Cardiac septum (tissue), 1 donor: ENCODE measurements around the gene NSFL1C. TPM values are rescaled to one million over a fixed set of nuclear protein-coding genes. Genes with fewer than 3 reads are reported as not detected.

ENCODE experiments used
- DNase-seq: peaks from one replicate; pipeline ENCODE4 v3.0.0-alpha.2; 2020; ENCODE audit warnings: low spot score
- intact Hi-C: fragments of 100-400 bp; cut with DNase I; formaldehyde crosslinking; loops from one replicate; pipeline ENCODE4 v1.14.0; 2022
- total RNA-seq: library from RNA; stranded (reverse); fragmentation: NEBNext Ultra II Directional; extraction: Animal tissue kit (Norgen Biotek cat#: 25700); gene quantifications from one replicate; pipeline ENCODE4 v1.2.1, GENCODE V29; 2021
- donor health status: DM: no; HTN: no; CAD: no.

NSFL1C gene
- total RNA-seq, 1 donor from 2014 or later, result 64.0 TPM

GRCh38 chr20:1489325-1489724 is 22.7 kb upstream of the NSFL1C start:
- intact Hi-C loops, result no loop called here
- DNase-seq, result no peak

DNA sequence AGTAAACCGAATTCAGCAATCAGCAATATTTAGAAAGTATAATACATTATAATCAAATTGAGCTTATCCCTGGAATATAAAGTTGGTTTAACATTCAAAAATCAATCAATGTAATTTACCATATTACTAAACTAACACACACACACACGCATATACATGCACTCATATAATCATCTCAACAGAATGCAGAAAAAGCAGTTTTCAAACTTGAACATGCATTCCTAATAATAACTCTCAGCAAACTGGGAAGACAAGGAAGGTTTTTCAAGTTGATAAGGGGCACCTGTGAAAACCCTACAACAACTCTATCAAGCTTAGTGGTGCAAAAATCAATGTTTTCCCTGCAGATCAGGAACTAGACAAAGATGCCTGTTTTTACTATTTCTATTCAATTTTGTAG is 19.9 kb upstream of the NSFL1C start:
- DNase-seq, result no peak
- intact Hi-C loops, result no loop called here

GRCh38 chr20:1484438-1485116 is 17.9 kb upstream of the NSFL1C start:
- DNase-seq, result no peak
- intact Hi-C loops, result no loop called here

DNA sequence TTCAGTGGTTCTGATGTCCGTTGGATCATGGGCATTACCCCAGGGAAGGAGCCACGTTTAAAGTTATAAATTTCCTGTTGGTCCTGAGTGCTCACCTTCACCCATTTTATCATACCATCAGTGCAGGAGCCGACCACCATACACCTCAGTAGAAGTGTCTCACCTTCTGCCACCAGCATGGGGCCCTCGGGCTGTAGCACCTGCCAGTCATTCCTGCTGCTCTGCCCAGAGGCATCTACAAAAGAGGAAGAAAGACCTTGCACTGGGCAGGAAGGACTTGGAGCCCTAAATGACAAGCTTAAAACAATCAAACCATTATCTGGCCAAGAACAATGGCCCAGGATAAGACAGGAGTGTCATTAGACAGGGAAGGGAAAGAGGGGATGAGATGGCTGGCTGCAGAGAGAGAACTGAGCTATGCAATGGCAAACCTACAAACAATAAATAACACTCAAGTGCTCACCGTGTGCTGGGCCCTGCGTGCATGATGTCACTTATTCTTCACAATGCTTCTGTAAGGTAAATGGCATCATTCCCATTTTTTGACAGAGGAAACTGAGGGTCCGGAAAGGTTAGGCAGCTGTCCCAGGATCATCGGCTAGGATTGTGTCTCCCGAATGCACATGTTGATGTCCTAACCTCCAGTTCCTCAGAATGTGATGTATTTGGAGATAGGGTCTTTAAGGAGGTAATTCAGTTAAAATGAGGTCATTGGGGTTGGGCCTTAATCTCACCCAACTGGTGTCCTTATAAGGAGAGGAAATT is 13.4 kb upstream of the NSFL1C start:
- DNase-seq, result no peak
- intact Hi-C loops, result no loop called here

- no peak for DNase-seq
- intact Hi-C loops, result no loop called here
Measured at GRCh38 chr20:1478566-1478965, 11.9 kb upstream of the NSFL1C start.

DNA sequence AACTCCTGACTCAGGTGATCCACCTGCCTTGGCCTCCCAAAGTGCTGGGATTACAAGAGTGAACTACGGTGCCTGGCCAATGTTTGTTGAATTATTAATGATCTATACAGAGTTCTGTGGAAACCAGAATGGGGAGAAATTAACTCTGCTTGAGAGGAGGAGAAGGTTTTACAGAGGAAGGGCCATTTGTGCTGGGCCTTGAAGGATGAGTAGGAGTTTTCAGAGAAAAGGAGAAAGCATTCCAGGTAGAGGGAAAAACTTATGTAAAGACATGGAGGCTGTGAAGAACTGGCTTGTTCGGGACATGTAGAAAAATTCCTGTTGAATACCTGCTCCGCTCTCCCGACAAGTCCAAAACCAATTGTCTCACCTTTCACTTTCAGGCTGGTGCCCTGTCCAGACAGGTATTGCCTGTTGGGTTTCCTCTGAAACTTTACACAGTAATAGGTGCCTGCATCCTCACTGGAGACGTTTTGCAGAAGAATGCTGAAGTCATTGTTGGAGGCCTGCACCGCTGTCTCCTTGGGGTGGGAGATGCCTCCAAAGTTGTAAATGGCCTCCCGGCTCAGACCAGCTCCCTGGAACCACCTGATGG is 11.3 kb upstream of the NSFL1C start:
- no peak for DNase-seq
- intact Hi-C loops, result no loop called here

DNA sequence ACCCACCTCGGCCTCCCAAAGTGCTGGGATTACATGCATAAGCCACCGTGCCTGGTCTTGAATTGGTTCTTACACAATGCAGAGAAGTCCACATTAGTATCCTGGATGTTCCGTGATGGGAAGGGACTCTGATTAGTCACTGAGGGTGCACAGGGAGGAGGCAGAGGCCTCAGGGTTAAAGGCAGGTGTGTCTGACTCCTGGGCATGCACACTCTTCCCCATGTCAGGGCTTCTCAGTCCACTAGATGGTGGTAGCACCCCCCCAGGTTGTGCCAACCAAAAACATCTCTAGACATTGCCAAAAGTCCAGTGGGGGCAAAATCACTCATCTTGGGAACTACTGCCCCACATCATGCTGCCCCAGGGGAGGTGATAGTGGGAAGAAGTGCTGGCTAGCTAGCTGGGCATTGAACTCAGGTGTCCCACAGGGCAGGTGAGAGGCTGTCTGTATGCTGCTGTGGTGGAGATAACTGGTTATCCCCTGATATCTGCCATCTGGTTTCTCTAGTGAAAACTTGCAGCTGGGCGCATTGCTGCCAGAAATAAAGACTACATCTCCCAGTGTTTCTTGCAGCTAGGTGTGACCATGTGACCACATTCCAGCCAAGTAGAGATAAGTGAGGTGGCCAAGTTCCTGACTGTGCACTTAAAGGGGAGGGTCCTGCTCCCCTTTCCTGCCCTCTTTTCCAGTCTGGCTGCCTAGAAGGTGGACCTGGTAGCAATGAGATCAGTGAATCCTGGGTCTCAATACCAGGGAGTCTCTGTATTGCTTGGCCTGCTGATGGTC is 8.4 kb upstream of the NSFL1C start:
- DNase-seq, result no peak
- intact Hi-C loops, result no loop called here

- intact Hi-C loops, result no loop called here
Measured at GRCh38 chr20:1474325-1474724, 7.7 kb upstream of the NSFL1C start.

GRCh38 chr20:1473246-1474220 is 6.9 kb upstream of the NSFL1C start:
- no peak for DNase-seq
- intact Hi-C loops, result no loop called here

More at GRCh38 chr20:1474325-1474724, 7.7 kb upstream of the NSFL1C start:
- no peak for DNase-seq

DNA sequence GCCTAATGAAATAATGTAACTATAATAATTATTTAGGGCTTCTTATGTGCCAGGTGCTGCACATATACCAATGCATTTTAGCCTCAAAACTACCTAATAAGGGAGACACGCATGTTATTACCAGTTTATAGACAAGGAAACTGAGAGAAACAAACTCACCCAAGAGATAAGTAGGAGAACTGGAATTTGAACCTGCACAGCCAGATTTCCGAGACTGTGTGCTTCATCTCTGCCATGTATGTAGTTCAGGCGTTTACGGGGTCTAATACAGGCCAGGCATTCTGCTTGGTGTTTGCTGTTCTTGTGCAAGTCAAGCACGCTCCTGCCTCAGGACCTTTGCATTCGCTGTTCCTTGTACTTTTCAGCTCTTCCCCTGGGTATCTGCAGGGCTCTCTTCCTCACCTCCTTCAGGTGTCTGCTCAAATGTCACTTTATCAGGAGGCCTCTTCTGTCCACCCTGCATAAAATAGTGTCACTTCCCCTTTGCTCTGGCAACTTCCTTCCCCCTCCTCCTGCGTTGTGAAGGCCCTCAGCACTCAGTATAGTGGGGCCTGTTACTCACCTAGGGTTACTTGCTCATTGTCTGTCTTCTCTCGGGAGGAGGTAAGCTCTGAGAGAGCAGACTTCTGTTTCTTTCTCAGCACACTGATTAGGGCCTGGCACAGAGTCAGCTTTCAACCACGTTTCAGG is 6.1 kb upstream of the NSFL1C start:
- no peak for DNase-seq
- intact Hi-C loops, result no loop called here

DNA sequence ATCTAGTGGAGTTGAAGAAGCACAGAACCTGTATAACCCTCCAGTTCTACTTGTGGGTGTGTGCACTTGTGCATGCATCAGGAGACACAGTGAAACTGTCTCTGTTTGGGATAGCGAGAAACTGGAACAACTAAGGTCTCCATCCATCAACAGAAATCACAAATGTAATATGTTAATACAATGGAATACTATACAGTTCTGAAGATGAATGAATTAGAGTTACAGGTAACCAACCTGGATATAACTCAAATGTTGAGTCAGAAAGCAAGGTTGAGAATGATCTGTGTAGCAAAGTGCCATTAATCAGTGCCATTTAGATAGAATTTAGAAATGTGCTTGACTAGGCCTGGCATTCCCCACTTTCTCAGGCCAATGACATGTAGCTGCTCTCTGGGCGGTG is 4.6 kb upstream of the NSFL1C start:
- intact Hi-C loops, result no loop called here
- no peak for DNase-seq

DNA sequence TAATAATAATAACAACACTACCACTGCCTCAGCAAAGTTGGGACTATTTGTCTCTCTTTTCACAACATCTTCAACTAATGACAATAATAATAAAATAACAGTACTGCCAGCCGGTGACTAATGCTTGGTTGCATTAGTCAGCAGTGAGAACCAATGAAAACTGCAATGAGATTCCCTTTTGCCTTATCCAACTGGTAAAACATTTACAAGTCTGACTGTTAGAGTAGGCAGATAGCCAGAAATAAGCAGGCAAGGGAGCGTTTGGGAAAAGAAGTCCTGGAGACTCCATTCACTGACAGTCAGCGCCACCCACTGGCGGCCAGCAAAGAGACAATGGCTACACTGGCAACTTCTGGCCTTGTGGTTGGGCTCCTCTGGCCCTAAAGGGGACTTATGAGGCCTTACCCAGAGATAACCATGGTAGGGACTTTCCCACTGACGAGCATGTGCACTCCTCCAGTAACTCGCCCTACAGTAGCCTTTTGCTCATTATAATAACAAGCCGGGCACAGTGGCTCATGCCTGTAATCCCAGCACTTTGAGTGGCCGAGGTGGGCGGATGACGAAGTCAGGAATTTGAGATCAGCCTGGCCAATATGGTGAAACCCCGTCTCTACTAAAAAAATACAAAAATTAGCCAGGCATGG is 3.4 kb upstream of the NSFL1C start:
- intact Hi-C loops, result loop anchor here (5.0 kb wide), 1 partner anchor 78 kb away; the partner anchor contains the start of gene FKBP1A

GRCh38 chr20:1469306-1469905 is 2.8 kb upstream of the NSFL1C start:
- intact Hi-C loops, result loop anchor here (5.0 kb wide), 1 partner anchor 77 kb away; the partner anchor contains the start of gene FKBP1A
- no peak for DNase-seq

More for the DNA sequence above, 3.4 kb upstream of the NSFL1C start:
- DNase-seq, result no peak

DNA sequence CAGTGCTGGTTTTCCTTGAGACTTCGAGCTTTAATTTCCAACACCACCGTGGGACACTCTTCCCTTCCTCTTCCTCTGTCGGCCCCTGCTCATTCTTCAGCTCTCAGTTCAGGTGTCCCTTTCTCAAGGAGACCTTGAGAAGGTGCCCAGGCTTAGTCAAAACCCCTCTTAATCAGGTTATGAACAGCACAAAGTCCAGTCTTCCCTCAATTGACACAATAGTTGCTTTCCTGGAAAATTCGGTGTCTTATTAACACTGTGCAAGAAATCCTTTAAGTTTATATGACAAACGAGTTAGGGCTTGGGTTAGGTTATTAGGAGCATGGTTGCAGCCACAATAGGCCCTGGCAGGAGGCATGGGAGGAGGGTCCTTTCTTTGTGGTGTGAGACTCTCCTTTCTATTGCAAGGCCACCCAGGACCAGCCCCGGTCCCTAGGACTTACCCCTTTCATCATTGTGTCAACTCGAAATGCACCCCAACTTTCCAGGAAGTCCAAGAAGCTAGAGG is 1.5 kb upstream of the NSFL1C start:
- no peak for DNase-seq
- intact Hi-C loops, result loop anchor here (5.0 kb wide), 1 partner anchor 76 kb away; the partner anchor contains the start of gene FKBP1A

DNA sequence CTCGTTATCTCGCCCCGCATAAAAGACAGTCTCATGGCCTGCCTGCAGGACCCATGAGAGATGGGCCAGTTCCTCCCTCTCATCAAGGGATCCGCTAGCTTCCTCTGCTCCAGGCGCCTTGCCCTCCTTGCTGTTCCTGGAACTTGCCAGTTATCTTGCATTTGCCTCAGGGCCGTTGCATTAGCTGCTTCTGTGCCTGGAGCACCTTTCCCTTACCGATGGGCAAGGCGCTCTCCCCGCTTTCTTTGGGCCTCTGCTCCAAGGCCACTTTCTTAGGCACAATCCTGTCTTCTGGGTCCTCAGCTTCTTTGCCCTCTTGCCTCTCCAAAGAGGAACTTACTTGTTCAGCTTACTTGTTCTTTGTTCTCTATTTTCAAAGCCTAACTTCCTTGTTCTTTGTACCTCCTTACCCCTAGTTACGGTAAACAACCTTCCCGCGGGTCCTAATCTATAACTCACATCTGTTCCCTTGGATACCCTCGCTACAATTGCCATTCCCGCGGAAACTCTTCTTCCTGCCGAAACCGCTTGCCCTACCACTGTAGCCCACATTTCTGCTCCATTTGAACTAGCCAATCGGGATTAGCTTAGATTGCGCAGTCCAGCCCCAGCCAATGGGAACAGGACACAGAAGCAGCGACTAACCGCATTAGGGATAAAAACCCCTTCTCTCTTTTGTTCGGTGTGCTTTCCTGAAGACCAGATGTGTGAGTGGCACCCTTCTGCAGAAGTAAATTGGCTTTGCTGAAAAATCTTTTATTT is 887 bp upstream of the NSFL1C start:
- no peak for DNase-seq
- intact Hi-C loops, result loop anchor here (2.0 to 5.0 kb wide), 2 partner anchors 75 to 349 kb away; partner anchors contain the start of genes FKBP1A and PSMF1

DNA sequence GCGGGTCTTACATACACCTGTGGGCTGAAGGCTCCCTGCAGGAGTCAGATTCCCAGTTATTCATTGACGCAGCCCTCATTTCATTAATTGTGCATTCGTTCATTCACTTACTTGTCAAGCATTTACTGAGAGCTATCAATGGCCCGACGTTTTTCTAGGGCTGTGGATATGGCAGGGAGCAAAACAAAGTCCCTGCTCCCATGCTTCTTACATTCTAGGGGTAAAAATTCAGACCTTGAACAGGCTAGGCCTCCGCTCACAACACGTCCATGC is 369 bp upstream of the NSFL1C start:
- no peak for DNase-seq
- intact Hi-C loops, result loop anchor here (2.0 to 5.0 kb wide), 2 partner anchors 75 to 348 kb away; partner anchors contain the start of genes FKBP1A and PSMF1
